Esophagus squamous epithelium (tissue), 5 donors: ENCODE results near the gene MKNK2. TPM values are rescaled to one million over a fixed set of nuclear protein-coding genes. Genes with fewer than 3 reads are reported as not detected.

Source experiments
- DNase-seq: peaks from one replicate; lab custom pipeline; 2025; lab: John Stamatoyannopoulos, UW
- H3K27ac ChIP-seq, 4 donors: fragments of 200-600 bp; sonication (generic); one replicate each; pipeline ENCODE4 v1.5.1; 2016 to 2019; ENCODE audit warnings: mild to moderate bottlenecking in 1 of 4
- H3K27me3 ChIP-seq, 4 donors: fragments of 200-600 bp; sonication (generic); 1 replicate in 3 of 4; 2 replicates in 1 of 4; pipeline versions ENCODE4 v1.5.1 to v1.6.0; 2017 to 2021; ENCODE audit warnings: antibody characterized with exemption in 1 of 4
- H3K36me3 ChIP-seq, 3 donors: fragments of 200-600 bp; sonication (generic); one replicate each; pipeline ENCODE4 v1.5.1; 2016 to 2019
- H3K4me1 ChIP-seq, 3 donors: fragments of 200-600 bp; sonication (generic); one replicate each; pipeline ENCODE4 v1.5.1; 2017 to 2019
- H3K4me3 ChIP-seq, 4 donors: fragments of 200-600 bp; sonication (generic); 1 replicate in 3 of 4; 2 replicates in 1 of 4; pipeline ENCODE4 v1.5.1; 2016 to 2019; ENCODE audit warnings: mild to moderate bottlenecking in 2 of 4, moderate library complexity in 1 of 4
- H3K9me3 ChIP-seq, 3 donors: fragments of 200-600 bp; sonication (generic); one replicate each; pipeline ENCODE4 v1.5.1; 2016 to 2019
- POLR2A ChIP-seq, 4 donors: fragments of 450-650 bp; IDR thresholded peaks; one replicate each; pipeline ENCODE4 v1.6.1; 2017; ENCODE audit warnings: antibody characterized with exemption in 4 of 4, mild to moderate bottlenecking in 4 of 4, moderate library complexity in 3 of 4
- WGBS, 2 donors: methylation state at CpG; one replicate each; pipeline ENCODE4 v1.1.5; 2018; 5-methylcytosine and 5-hydroxymethylcytosine counted together
- intact Hi-C: fragments of 100-400 bp; cut with DNase I; formaldehyde crosslinking; loops from one replicate; pipeline ENCODE4 v1.15.0; 2022
- total RNA-seq, 4 donors: library from RNA; depleted of rRNA; stranded (reverse); fragments of >200 nt; gene quantifications; one replicate each; pipeline ENCODE4 v1.1.0, GENCODE V29; 2016
- TF ChIP-seq, protein P1 (sequence below), 6 experiments: fragments of 450-650 bp in 4 of 6; fragments of 200-600 bp in 2 of 6; sonication (generic) in 2 of 6; IDR thresholded peaks; one replicate each; pipeline ENCODE4 v1.5.1; 2016 to 2019; ENCODE audit warnings: antibody characterized with exemption in 6 of 6, mild to moderate bottlenecking in 4 of 6, moderate library complexity in 4 of 6
- donor health status: DM: yes; HTN: yes; CAD: no.

The MKNK2 gene
- total RNA-seq, 4 donors from 2014 or later, result 147 to 300 (median 189) TPM

DNA sequence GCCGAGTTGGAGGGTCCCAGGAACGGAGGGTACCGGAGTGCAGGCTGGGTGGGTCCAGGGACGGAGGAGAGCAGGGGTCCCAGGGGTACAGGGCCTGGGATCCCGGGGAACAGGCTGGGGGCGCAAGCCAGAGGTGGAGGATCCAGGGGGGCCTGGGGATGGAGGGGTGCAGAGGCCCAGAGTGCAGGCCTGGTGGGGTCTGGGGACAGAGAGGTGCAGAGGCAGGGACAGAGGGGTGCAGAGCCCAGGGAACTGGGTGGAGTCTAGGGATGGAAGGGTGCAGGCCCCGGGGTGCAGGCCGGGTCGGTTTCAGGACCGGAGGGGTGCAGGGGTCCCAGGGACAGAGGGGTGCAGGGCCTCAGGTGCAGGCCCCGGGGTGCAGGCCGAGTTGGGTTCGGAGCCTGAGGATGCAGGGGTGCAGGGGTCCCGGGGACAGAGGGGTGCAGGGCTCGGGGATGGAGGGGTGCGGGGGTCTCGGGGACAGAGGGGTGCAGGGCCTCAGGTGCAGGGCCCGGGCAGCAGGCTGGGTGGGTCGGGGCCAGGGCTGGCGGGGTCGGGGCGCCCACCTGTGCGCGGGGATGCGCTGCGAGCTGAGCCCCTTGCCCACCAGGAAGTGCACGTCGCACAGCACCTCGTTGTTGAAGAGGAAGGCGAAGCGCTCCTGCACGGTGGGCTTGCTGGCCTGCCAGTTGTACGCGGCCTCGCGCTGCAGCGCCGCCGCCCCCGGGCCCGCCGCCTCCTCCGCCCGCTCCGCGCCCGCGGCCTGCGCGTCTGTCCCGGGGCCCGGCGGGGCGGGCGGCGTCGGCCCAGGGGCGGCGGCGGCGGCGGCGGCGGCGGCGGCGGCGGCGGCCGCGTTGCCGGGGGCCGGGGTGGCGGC lies 36.1 kb downstream of the MKNK2 start:
- no peaks in the 10 kb centered on the region for H3K27me3 ChIP-seq
- no peaks in the 10 kb centered on the region for H3K9me3 ChIP-seq
- peak overlapping the region; percentile 76 to 84 (median 80) for H3K27ac ChIP-seq
- H3K36me3 ChIP-seq, result peaks cover 0 to 26% (median 0%) of the 10 kb centered on the region in 3 donors
- 16 to 33% methylated on average over 12 to 21 of the region's 74 CpGs for WGBS, 2 donors
- peak overlapping the region; percentile 62 to 89 (median 74) for H3K4me3 ChIP-seq
- peaks cover 17 to 46% (median 18%) of the 10 kb centered on the region in 3 donors for H3K4me1 ChIP-seq
- no peak for DNase-seq
- intact Hi-C loops, result no loop called here
- TF ChIP-seq, protein P1, sequence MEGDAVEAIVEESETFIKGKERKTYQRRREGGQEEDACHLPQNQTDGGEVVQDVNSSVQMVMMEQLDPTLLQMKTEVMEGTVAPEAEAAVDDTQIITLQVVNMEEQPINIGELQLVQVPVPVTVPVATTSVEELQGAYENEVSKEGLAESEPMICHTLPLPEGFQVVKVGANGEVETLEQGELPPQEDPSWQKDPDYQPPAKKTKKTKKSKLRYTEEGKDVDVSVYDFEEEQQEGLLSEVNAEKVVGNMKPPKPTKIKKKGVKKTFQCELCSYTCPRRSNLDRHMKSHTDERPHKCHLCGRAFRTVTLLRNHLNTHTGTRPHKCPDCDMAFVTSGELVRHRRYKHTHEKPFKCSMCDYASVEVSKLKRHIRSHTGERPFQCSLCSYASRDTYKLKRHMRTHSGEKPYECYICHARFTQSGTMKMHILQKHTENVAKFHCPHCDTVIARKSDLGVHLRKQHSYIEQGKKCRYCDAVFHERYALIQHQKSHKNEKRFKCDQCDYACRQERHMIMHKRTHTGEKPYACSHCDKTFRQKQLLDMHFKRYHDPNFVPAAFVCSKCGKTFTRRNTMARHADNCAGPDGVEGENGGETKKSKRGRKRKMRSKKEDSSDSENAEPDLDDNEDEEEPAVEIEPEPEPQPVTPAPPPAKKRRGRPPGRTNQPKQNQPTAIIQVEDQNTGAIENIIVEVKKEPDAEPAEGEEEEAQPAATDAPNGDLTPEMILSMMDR (IDR thresholded peaks at IDR 0.05), result no peak
- TF ChIP-seq POLR2A (IDR thresholded peaks at IDR 0.05), result no peak

DNA sequence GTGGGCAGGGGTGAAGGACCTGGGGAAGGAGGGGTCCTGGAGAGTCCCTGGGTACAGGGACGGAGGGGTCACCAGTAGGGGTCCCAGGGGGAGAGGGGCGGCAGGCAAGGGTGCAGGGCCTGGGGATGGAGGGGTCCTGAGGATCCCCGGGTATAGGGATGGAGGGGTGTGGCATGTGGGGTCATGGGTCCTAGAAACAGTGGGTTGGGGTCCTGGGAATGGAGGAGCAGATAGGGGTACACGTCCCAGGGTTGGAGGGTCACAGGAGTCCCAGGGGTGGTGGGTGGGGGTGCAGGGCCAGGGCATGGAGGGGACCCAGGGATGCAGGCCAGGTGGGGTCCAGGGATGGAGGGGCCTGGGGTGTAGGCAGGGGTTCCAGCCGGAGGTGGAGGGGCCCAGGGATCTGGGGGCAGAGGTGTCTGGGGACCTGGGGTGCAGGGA lies 36.9 kb downstream of the MKNK2 start:
- H3K36me3 ChIP-seq, result peaks cover 0 to 30% (median 0%) of the 10 kb centered on the region in 3 donors
- TF ChIP-seq POLR2A (IDR thresholded peaks at IDR 0.05), result no peak
- no peaks in the 10 kb centered on the region for H3K27me3 ChIP-seq
- H3K4me1 ChIP-seq, result peaks cover 17 to 38% (median 18%) of the 10 kb centered on the region in 3 donors
- 64 to 71% methylated on average over 4 to 5 of the region's 5 CpGs for WGBS, 2 donors
- intact Hi-C loops, result no loop called here
- peak overlapping the region in 3 of 4 donors; percentile 62 to 89 (median 72) for H3K4me3 ChIP-seq
- DNase-seq, result no peak
- H3K9me3 ChIP-seq, result no peaks in the 10 kb centered on the region
- peak overlapping the region in 3 of 4 donors; percentile 77 to 84 (median 83) for H3K27ac ChIP-seq

DNA sequence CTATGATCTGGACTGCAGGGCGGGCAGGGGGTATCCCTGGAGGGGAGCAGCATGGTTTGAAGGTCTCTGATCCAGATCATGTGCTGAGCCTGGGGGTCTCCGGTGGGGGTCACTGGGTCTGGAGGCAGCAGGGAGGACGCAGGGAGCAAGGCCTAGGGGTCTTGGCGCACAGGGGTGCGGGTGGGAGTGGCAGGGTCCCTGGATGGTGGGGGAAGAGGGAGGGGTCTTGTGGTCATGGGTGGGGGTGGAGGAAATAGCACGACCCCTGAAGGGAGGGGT lies 37.4 kb downstream of the MKNK2 start:
- Histone ChIP-seq H3K27me3 (no peaks in the 10 kb centered on the region), H3K27ac (peak overlapping the region in 1 of 4 donors; percentile 34), H3K4me1 (peaks cover 17 to 37% (median 18%) of the 10 kb centered on the region in 3 donors), H3K36me3 (peaks cover 0 to 36% (median 0%) of the 10 kb centered on the region in 3 donors), H3K9me3 (no peaks in the 10 kb centered on the region), H3K4me3 (no peak overlapping the region)
- no peak for DNase-seq
- 78 to 93% methylated on average over 5 of the region's 6 CpGs for WGBS, 2 donors
- TF ChIP-seq POLR2A (IDR thresholded peaks at IDR 0.05), result no peak
- TF ChIP-seq, protein P1 (IDR thresholded peaks at IDR 0.05), result no peak
- intact Hi-C loops, result no loop called here

DNA sequence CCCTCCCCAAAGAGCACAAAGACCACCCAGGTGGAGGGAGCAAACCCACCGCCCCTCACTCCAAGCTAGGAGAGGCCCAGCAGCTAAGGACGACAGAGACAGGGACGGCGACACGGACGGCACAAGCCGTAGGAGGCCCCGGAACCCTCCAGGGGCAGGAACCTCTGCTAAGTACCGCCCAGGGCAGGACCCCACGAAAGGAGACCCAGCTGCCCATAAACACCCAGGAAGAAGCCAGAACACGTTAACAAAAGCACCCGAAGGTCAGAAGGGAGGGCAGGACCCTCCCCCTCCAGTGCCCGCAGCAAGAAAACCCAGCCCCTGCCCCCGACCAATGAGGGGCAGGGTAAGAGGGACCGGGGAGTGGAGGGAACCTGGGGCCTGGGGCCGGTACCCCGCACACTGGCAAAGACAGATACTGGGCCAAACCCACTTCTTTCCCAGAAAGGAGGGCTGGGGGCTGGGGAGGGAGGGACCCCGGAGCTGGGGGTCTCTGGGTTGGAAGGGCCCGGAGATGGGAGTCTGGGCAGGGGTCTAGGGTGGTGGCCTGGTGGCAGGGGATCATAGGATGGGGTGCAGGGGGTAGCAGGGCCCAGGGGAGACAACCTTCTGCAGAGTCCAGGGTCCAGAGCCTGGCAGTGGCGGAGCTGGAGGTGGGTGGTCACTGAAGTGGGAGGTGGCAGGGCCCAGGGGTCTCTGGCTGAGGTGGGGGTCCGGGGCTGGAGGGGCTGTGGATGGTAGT lies 37.9 kb downstream of the MKNK2 start:
- Histone ChIP-seq H3K27ac (peak overlapping the region in 1 of 4 donors; percentile 34), H3K4me3 (no peak overlapping the region), H3K27me3 (no peaks in the 10 kb centered on the region), H3K9me3 (no peaks in the 10 kb centered on the region), H3K36me3 (peaks cover 0 to 36% (median 0%) of the 10 kb centered on the region in 3 donors), H3K4me1 (peaks cover 17 to 37% (median 18%) of the 10 kb centered on the region in 3 donors)
- TF ChIP-seq, protein P1 (IDR thresholded peaks at IDR 0.05), result no peak
- TF ChIP-seq POLR2A (IDR thresholded peaks at IDR 0.05), result no peak
- 81 to 94% methylated on average over 6 to 14 of the region's 21 CpGs for WGBS, 2 donors
- DNase-seq, result no peak
- intact Hi-C loops, result no loop called here

DNA sequence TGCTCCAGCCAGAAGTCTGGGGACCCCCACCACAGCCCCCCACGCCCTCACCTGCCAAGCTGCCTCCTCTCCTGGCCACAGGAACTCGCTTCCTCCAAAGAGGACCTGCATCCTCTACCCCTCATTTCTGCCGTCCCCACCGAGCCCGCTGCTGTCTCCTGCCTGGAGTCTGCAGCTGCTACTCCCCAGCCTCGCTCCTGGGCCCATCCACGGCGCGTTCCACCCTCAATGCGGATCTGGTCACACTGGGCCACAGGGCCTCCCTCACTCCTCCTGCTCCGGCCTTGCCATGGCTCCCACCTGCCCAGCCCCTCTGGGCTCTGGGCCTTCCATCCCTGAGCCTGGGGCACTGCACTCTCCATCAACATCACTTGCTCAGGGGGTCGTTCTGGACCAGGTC lies 39.9 kb downstream of the MKNK2 start:
- Histone ChIP-seq H3K36me3 (peaks cover 0 to 36% (median 0%) of the 10 kb centered on the region in 3 donors), H3K4me1 (peaks cover 13 to 30% (median 13%) of the 10 kb centered on the region in 3 donors), H3K27ac (no peak overlapping the region), H3K4me3 (no peak overlapping the region), H3K27me3 (no peaks in the 10 kb centered on the region), H3K9me3 (no peaks in the 10 kb centered on the region)
- TF ChIP-seq POLR2A (IDR thresholded peaks at IDR 0.05), result no peak
- TF ChIP-seq, protein P1 (IDR thresholded peaks at IDR 0.05), result no peak
- intact Hi-C loops, result no loop called here
- 94 to 96% methylated on average over 11 to 12 of the region's 12 CpGs for WGBS, 2 donors
- DNase-seq, result no peak
